ENCODE measurements around the gene PUM1.

DNA sequence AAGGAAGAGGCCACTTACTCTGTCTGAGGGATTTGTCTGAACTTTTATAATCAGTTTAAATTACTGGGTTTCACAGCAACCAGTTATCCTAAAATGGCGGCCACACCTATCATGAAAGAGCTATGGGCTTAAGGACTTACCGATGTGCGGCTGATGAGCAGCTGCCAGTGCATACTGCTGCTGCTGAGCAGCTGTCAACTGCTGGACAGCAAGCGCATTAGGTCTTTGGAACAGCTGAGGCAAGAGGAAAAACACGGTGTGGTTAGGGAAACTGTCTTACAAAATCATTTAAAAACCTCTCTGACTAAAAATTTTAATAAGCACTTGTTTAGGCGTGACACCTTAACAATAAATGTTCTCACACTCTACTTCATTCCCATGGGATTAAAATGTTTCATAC lies 84.3 kb downstream of the PUM1 start:
- TF ChIP-seq POLR2AphosphoS5 (IDR thresholded peaks at IDR 0.05; ENCODE audit: borderline replicate concordance, low read depth, low read length) (no peak), EZH2 (IDR thresholded peaks at IDR 0.05) (no peak)

Measured in SK-N-MC (cell line).